ENCODE data around the gene IL6R.

- TF ChIP-seq GABPA (IDR thresholded peaks at IDR 0.05; ENCODE audit: low read depth) (no peak), CTCF (IDR thresholded peaks at IDR 0.05; ENCODE audit: insufficient read depth, low read length) (no peak), POLR2AphosphoS5 (IDR thresholded peaks at IDR 0.05; ENCODE audit: low read depth) (no peak), REST (IDR thresholded peaks at IDR 0.05; ENCODE audit: insufficient replicate concordance, low read depth) (no peak)
Observed at GRCh38 chr1:154466921-154467417, 61.8 kb downstream of the IL6R start.
